ES-I3 (cell line): Measurements from ENCODE around the gene CAPNS1.
A peak's percentile ranks its signal among the peaks of the same experiment; 100 is the strongest.
"Not testable (repeated sequence)": the region's sequence is repeated elsewhere in the genome, so short reads cannot be mapped to it uniquely, and the experiment has no call there.

Source experiments
- H3K36me3 ChIP-seq: 2 replicates; pipeline ENCODE4 v1.6.1; 2013; ENCODE audit warnings: mild to moderate bottlenecking, low read length, control low read depth, moderate library complexity; ENCODE audit not compliant: insufficient read depth
- H3K4me1 ChIP-seq: 2 replicates; pipeline ENCODE4 v1.6.1; 2013; ENCODE audit warnings: mild to moderate bottlenecking, control low read depth, low read length; ENCODE audit not compliant: insufficient read depth
- H3K9ac ChIP-seq: 2 replicates; pipeline ENCODE4 v1.6.1; 2013; ENCODE audit warnings: low read depth, mild to moderate bottlenecking, low read length, moderate library complexity
- H3K9me3 ChIP-seq: 2 replicates; pipeline ENCODE4 v1.6.1; 2013; ENCODE audit warnings: mild to moderate bottlenecking, low read length, moderate library complexity; ENCODE audit not compliant: control insufficient read depth, insufficient read depth

The CAPNS1 gene

GRCh38 chr19:36125557-36125956 lies 14.3 kb upstream of the CAPNS1 start:
- no peak overlapping the region for H3K9ac ChIP-seq
- no peaks in the 10 kb centered on the region for H3K9me3 ChIP-seq
- peaks cover 11% of the 10 kb centered on the region for H3K36me3 ChIP-seq
- H3K4me1 ChIP-seq = no peaks in the 10 kb centered on the region

GRCh38 chr19:36128392-36128736 lies 11.5 kb upstream of the CAPNS1 start:
- peak overlapping the region; percentile 64 for H3K9ac ChIP-seq
- H3K9me3 ChIP-seq = no peaks in the 10 kb centered on the region
- H3K36me3 ChIP-seq = peaks cover 11% of the 10 kb centered on the region
- no peaks in the 10 kb centered on the region for H3K4me1 ChIP-seq

- H3K9ac ChIP-seq, H3K4me1 ChIP-seq, H3K36me3 ChIP-seq, H3K9me3 ChIP-seq: not testable (repeated sequence)
These were observed 8.6 kb upstream of the CAPNS1 start for GRCh38 chr19:36131221-36131620.

GRCh38 chr19:36134867-36135266 lies 5.0 kb upstream of the CAPNS1 start:
- not testable (repeated sequence) for H3K9me3 ChIP-seq, H3K36me3 ChIP-seq, H3K9ac ChIP-seq, H3K4me1 ChIP-seq

GRCh38 chr19:36136964-36137686 lies 2.7 kb upstream of the CAPNS1 start:
- H3K36me3 ChIP-seq = no peaks in the 10 kb centered on the region
- H3K4me1 ChIP-seq = no peaks in the 10 kb centered on the region; the same call in 1 of the 2 replicates
- no peaks in the 10 kb centered on the region for H3K9me3 ChIP-seq
- H3K9ac ChIP-seq = no peak overlapping the region

GRCh38 chr19:36139120-36139472 lies 770 bp upstream of the CAPNS1 start:
- H3K9me3 ChIP-seq = no peaks in the 10 kb centered on the region
- H3K4me1 ChIP-seq = no peaks in the 10 kb centered on the region; the same call in 1 of the 2 replicates
- H3K36me3 ChIP-seq = peaks cover 9% of the 10 kb centered on the region; the same call in 1 of the 2 replicates
- H3K9ac ChIP-seq = peak overlapping the region; percentile 86

GRCh38 chr19:36140304-36141038 lies 605 bp downstream of the CAPNS1 start:
- no peaks in the 10 kb centered on the region for H3K9me3 ChIP-seq
- H3K4me1 ChIP-seq = no peaks in the 10 kb centered on the region; the same call in 1 of the 2 replicates
- peak overlapping the region; percentile 86 for H3K9ac ChIP-seq
- peaks cover 14% of the 10 kb centered on the region for H3K36me3 ChIP-seq

- Histone ChIP-seq H3K9ac (peak overlapping the region; percentile 86; the same call in 1 of the 2 replicates), H3K36me3 (peaks cover 21% of the 10 kb centered on the region), H3K4me1 (no peaks in the 10 kb centered on the region; the same call in 1 of the 2 replicates), H3K9me3 (no peaks in the 10 kb centered on the region)
These were observed 1.4 kb downstream of the CAPNS1 start for GRCh38 chr19:36141039-36141927.

GRCh38 chr19:36142046-36142445 lies 2.2 kb downstream of the CAPNS1 start:
- Histone ChIP-seq H3K4me1 (no peaks in the 10 kb centered on the region), H3K9ac (no peak overlapping the region), H3K36me3 (peaks cover 24% of the 10 kb centered on the region)

GRCh38 chr19:36142496-36142895 lies 2.6 kb downstream of the CAPNS1 start:
- no peaks in the 10 kb centered on the region for H3K9me3 ChIP-seq

More at GRCh38 chr19:36142046-36142445, 2.2 kb downstream of the CAPNS1 start:
- no peaks in the 10 kb centered on the region for H3K9me3 ChIP-seq

GRCh38 chr19:36144624-36145023 lies 4.8 kb downstream of the CAPNS1 start:
- H3K9me3 ChIP-seq = no peaks in the 10 kb centered on the region
- peaks cover 26% of the 10 kb centered on the region for H3K36me3 ChIP-seq
- no peaks in the 10 kb centered on the region for H3K4me1 ChIP-seq
- H3K9ac ChIP-seq = no peak overlapping the region

More at GRCh38 chr19:36142496-36142895, 2.6 kb downstream of the CAPNS1 start:
- Histone ChIP-seq H3K9ac (no peak overlapping the region), H3K36me3 (peaks cover 26% of the 10 kb centered on the region), H3K4me1 (no peaks in the 10 kb centered on the region)

- Histone ChIP-seq H3K9ac (no peak overlapping the region), H3K9me3 (no peaks in the 10 kb centered on the region), H3K4me1 (no peaks in the 10 kb centered on the region), H3K36me3 (peaks cover 17% of the 10 kb centered on the region)
These were observed 10.0 kb downstream of the CAPNS1 start for GRCh38 chr19:36149673-36150406.

GRCh38 chr19:36150586-36150985 lies 10.7 kb downstream of the CAPNS1 start:
- no peak overlapping the region for H3K9ac ChIP-seq

More at GRCh38 chr19:36150586-36150985, 10.7 kb downstream of the CAPNS1 start:
- no peaks in the 10 kb centered on the region for H3K9me3 ChIP-seq
- peaks cover 3% of the 10 kb centered on the region; the same call in 1 of the 2 replicates for H3K4me1 ChIP-seq
- H3K36me3 ChIP-seq = peaks cover 16% of the 10 kb centered on the region
